Subcutaneous abdominal adipose tissue (tissue), 5 donors: ENCODE measurements around the gene TTYH1.
"Not testable (repeated sequence)": the region's sequence is repeated elsewhere in the genome, so short reads cannot be mapped to it uniquely, and the experiment has no call there.

ENCODE experiments used
- H3K27ac ChIP-seq: one replicate; pipeline ENCODE4 v1.7.0; 2013; ENCODE audit warnings: low read depth, mild to moderate bottlenecking, inconsistent platforms, low read length, moderate library complexity
- H3K27me3 ChIP-seq, 5 donors: one replicate each; pipeline ENCODE4 v1.7.0; 2013; ENCODE audit warnings: low read length in 5 of 5, inconsistent platforms in 1 of 5; ENCODE audit not compliant: control insufficient read depth in 5 of 5, insufficient read depth in 4 of 5
- H3K36me3 ChIP-seq, 5 donors: one replicate each; pipeline ENCODE4 v1.7.0; 2013; ENCODE audit warnings: low read length in 5 of 5; ENCODE audit not compliant: control insufficient read depth in 5 of 5, insufficient read depth in 5 of 5
- H3K4me1 ChIP-seq, 5 donors: one replicate each; pipeline ENCODE4 v1.7.0; 2013; ENCODE audit warnings: low read length in 5 of 5, mild to moderate bottlenecking in 3 of 5, moderate library complexity in 1 of 5; ENCODE audit not compliant: control insufficient read depth in 5 of 5, insufficient read depth in 5 of 5
- H3K4me3 ChIP-seq, 5 donors: one replicate each; pipeline ENCODE4 v1.7.0; 2013; ENCODE audit warnings: low read length in 5 of 5, low read depth in 1 of 5
- H3K9ac ChIP-seq, 5 donors: one replicate each; pipeline ENCODE4 v1.7.0; 2013; ENCODE audit warnings: low read length in 5 of 5, mild to moderate bottlenecking in 4 of 5, moderate library complexity in 3 of 5
- H3K9me3 ChIP-seq, 5 donors: one replicate each; pipeline ENCODE4 v1.7.0; 2013; ENCODE audit warnings: low read length in 5 of 5; ENCODE audit not compliant: control insufficient read depth in 5 of 5
- donor health status: healthy.
- donor health status: healthy.
- donor health status: healthy.
- donor health status: healthy.
- donor health status: healthy.

TTYH1 gene

DNA sequence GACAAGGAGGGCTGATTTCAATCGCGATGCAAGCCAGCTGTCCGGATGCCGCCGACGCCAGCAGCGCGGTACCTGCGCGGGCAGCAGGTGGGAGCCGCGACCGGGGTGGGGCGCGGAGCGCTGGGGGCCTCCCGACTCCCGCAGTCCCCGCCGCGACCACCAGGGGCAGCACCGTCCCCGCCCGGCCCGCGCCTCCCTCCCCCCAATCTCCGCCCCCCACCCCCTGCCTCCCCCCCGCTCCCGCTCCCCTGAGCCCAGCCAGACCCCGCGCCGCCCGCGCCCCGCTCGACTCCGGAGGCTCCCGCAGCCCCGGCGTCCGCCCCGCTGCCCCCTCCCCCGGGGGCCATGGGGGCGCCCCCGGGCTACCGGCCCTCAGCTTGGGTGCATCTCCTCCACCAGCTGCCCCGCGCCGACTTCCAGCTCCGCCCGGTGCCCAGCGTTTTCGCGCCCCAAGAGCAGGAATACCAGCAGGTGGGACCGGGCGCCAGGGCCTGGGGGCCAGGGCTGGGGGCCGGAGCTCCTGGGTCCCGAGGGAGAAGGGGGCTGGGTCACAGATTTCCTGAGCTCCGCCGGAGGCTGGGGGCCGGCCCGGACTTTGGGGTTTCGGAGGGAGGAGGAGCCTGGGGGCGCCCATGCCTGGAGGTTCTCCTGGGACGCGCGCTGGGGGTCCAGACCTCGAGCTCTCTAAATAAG, at the start of gene TTYH1:
Gene TTYH1, plus strand, starts transcription at position 257 of the 693 bp plus-strand sequence. Its CDS starts 89 bp downstream, at position 346.
- Histone ChIP-seq H3K4me3 (peak within 1 kb of the TSS in 1 of 5 donors; percentile 17), H3K4me1 (peaks cover 3 to 29% (median 21%) of the 10 kb centered on the region in 5 donors), H3K27ac (no peak within 1 kb of the TSS), H3K36me3 (no peaks in the 10 kb centered on the region), H3K9ac (no peak within 1 kb of the TSS), H3K9me3 (peaks cover 0 to 3% (median 0%) of the 10 kb centered on the region in 5 donors), H3K27me3 (peaks cover 18 to 47% (median 45%) of the 10 kb centered on the region in 5 donors)

GRCh38 chr19:54365798-54366197, 49.5 kb upstream of the TTYH1 start:
- not testable (repeated sequence) for H3K27me3 ChIP-seq, H3K9ac ChIP-seq, H3K9me3 ChIP-seq, H3K36me3 ChIP-seq, H3K4me3 ChIP-seq
- H3K27ac ChIP-seq: peak overlapping the region; percentile 98
- H3K4me1 ChIP-seq: peaks cover 3 to 45% (median 31%) of the 10 kb centered on the region in 5 donors

GRCh38 chr19:54366811-54367210, 48.5 kb upstream of the TTYH1 start:
- Histone ChIP-seq H3K27ac (no peak overlapping the region), H3K36me3 (no peaks in the 10 kb centered on the region), H3K27me3 (no peaks in the 10 kb centered on the region), H3K9ac (no peak overlapping the region), H3K9me3 (no peaks in the 10 kb centered on the region), H3K4me1 (peaks cover 3 to 36% (median 26%) of the 10 kb centered on the region in 5 donors), H3K4me3 (no peak overlapping the region)

DNA sequence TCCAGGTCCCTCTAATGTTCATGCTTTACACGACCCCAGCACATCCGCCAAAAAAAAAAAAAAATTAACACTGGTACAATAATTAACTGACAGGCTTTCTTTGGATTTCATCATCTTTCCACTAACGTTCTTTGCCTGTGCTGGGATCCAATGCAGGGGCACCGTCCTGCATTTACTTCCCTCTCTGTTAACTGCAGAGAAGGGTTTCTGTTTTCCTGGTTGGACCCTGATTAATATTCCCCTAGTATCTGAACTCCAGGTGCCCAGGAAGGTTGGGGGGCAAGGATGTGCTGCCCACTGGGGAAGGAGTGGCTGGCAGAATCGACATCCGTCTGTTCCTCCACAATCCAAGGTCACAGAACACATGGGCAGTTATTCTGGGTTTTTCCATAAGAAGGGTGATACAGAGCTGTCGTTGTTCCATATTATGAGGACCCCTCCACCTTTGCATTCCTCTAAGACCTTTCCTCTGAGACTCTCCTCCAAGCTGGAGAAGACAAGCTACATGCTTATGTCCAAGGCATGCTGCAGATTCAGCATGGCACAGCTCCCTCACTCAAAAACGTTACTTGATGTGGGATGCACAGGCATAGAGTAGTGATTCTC, 46.1 kb upstream of the TTYH1 start:
- H3K36me3 ChIP-seq: no peaks in the 10 kb centered on the region
- H3K27ac ChIP-seq: no peak overlapping the region
- H3K9me3 ChIP-seq: no peaks in the 10 kb centered on the region
- H3K4me1 ChIP-seq: peaks cover 4 to 35% (median 22%) of the 10 kb centered on the region in 5 donors
- H3K4me3 ChIP-seq: peak overlapping the region in 2 of 5 donors; percentile 16 to 24
- H3K9ac ChIP-seq: peak overlapping the region in 1 of 5 donors; percentile 10
- H3K27me3 ChIP-seq: no peaks in the 10 kb centered on the region

- H3K9me3 ChIP-seq, H3K9ac ChIP-seq, H3K27me3 ChIP-seq, H3K27ac ChIP-seq, H3K36me3 ChIP-seq: not testable (repeated sequence)
- Histone ChIP-seq H3K4me1 (peaks cover 3 to 34% (median 19%) of the 10 kb centered on the region in 5 donors), H3K4me3 (peak overlapping the region in 2 of 5 donors; percentile 16 to 24)
These were observed 45.4 kb upstream of the TTYH1 start for GRCh38 chr19:54369688-54370433.

DNA sequence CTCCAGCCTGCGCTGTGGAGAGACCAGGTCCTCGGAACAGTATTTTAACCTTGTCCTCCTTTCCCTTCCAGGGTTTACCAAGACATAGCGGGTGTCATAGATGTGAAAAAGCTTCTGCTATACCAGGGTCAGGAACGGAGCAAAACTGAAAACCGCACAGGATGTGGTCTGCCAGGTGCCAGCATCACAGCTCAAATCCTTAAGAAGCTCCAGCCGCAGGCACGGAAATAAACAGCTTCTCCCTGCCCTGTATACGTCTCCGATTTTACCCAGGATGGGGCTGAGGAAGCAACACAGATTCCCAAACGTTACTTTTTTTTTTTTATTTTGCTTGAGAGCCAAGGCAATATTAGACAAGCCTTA, 44.8 kb upstream of the TTYH1 start:
- H3K27ac ChIP-seq, H3K9me3 ChIP-seq, H3K27me3 ChIP-seq, H3K36me3 ChIP-seq, H3K9ac ChIP-seq, H3K4me3 ChIP-seq: not testable (repeated sequence)
- H3K4me1 ChIP-seq: peaks cover 3 to 32% (median 15%) of the 10 kb centered on the region in 5 donors

DNA sequence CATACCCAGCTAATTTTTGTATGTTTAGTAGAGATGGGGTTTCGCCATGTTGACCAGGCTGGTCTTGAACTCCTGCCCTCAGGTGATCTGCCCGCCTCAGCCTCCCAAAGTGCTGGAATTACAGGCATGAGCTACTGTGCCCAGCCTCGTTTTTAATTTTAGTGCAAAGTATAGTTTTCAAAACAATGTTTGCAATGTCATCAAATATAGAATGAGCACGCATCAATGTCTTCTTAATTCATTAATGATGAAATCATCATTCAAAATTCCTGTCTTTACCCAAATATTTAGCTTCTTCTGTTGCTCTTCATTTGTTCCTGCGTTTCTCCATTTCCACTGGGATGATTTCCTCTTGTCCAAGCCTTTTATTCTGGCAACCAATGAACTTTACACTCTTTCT, 43.8 kb upstream of the TTYH1 start:
- not testable (repeated sequence) for H3K36me3 ChIP-seq, H3K27ac ChIP-seq, H3K9me3 ChIP-seq, H3K9ac ChIP-seq, H3K27me3 ChIP-seq, H3K4me3 ChIP-seq
- peaks cover 3 to 29% (median 11%) of the 10 kb centered on the region in 5 donors for H3K4me1 ChIP-seq

- Histone ChIP-seq H3K27ac (peak overlapping the region; percentile 29), H3K4me3 (peak overlapping the region in 3 of 5 donors; percentile 19 to 53 (median 24)), H3K36me3 (no peaks in the 10 kb centered on the region), H3K9ac (peak overlapping the region in 1 of 5 donors; percentile 2), H3K9me3 (no peaks in the 10 kb centered on the region), H3K4me1 (peaks cover 3 to 34% (median 12%) of the 10 kb centered on the region in 5 donors), H3K27me3 (peaks cover 0 to 2% (median 0%) of the 10 kb centered on the region in 5 donors)
These were observed 41.3 kb upstream of the TTYH1 start for GRCh38 chr19:54373781-54374631.

DNA sequence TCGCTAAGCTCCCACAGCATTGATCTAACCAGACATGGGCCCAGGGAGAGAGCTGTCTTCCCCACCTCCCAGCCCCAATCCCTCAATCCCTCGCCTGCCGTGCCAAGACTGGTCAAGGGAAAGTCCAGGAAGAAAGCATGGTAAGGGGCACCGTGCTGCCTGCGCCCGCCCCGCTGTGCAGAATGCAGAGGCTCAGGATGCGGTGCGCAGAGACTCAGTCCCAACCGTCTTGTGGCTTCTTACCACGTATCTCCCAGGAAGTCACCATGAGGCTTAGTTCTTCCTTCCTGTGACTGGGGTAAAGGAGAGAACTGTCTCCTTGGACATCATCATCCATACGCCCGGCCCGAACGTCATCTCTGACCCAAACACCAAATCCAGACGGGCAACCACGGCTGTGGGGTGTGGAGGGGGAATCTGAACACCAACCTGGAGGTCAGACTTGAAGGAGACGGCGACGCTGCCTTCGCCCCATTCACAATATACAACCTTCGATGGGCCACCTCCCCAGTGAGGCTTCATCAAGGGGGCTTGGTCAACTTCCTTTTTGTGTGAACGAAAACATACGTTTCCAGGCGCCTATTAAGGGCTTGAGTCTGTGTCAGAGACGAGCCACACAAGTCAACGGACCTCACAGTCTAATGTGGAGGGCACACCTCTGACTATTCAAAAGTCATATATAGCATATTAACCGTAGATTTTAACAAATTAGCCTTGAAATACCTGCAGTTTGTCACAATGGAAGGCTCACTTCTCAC, 39.9 kb upstream of the TTYH1 start:
- not testable (repeated sequence) for H3K36me3 ChIP-seq, H3K27ac ChIP-seq, H3K27me3 ChIP-seq, H3K9me3 ChIP-seq, H3K9ac ChIP-seq
- Histone ChIP-seq H3K4me1 (peaks cover 4 to 35% (median 15%) of the 10 kb centered on the region in 5 donors), H3K4me3 (peak overlapping the region in 2 of 5 donors; percentile 34 to 48)
